Endothelial cell of umbilical vein (primary cell): ENCODE measurements around the gene ZNF618. TPM values are rescaled to one million over a fixed set of nuclear protein-coding genes. Genes with fewer than 3 reads are reported as not detected.

ENCODE experiments used
- BruUV-seq: library from RNA; stranded (reverse); fragments of 400-500 nt; replicated peaks from 2 replicates; lab custom pipeline; 2021; lab: Mats Ljungman, UMichigan
- CTCF ChIA-PET: fragments of 300-600, 350-600 bp; sonication (Branson Sonifier 250); formaldehyde crosslinking; loops from one replicate; lab custom pipeline; 2021; ENCODE audit warnings: antibody characterized with exemption, inconsistent platforms; lab: Charles Lee
- POLR2A ChIA-PET: fragments of 300-600, 350-600 bp; sonication (Branson Sonifier 250); formaldehyde crosslinking; loops from one replicate; lab custom pipeline; 2021; ENCODE audit warnings: antibody characterized with exemption, inconsistent platforms; lab: Charles Lee
- DNase-seq: peaks from one replicate; pipeline ENCODE4 v3.0.0-alpha.2; 2011; ENCODE audit warnings: low read depth, low spot score
- FAIRE-seq: peaks from 2 replicates; lab custom pipeline; 2011; peaks lifted over from hg19 to GRCh38; lab: Jason Lieb, UNC
- H2AFZ ChIP-seq: 2 replicates; pipeline ENCODE4 v1.6.0; 2012; ENCODE audit warnings: low read depth, low read length, control low read depth, inconsistent platforms
- H3K27ac ChIP-seq: 2 replicates; pipeline ENCODE4 v1.5.1; 2011; ENCODE audit warnings: low read depth, mild to moderate bottlenecking, control low read depth, low read length, moderate library complexity; ENCODE audit not compliant: insufficient read depth
- H3K27me3 ChIP-seq, 2 experiments: 2 replicates each; pipeline versions ENCODE4 v1.6.0 to v1.6.1; 2011; ENCODE audit warnings: low read length in 2 of 2, mixed read lengths in 1 of 2; ENCODE audit not compliant: control insufficient read depth in 2 of 2, insufficient read depth in 2 of 2
- H3K36me3 ChIP-seq, 2 experiments: 2 replicates in 1 of 2; 3 replicates in 1 of 2; pipeline ENCODE4 v1.5.1; 2011; ENCODE audit warnings: low read length in 2 of 2, mild to moderate bottlenecking in 1 of 2, moderate library complexity in 1 of 2; ENCODE audit not compliant: control insufficient read depth in 2 of 2, insufficient read depth in 2 of 2; ENCODE audit errors: extremely low read depth in 1 of 2
- H3K4me1 ChIP-seq: 3 replicates; pipeline ENCODE4 v1.5.1; 2011; ENCODE audit warnings: mild to moderate bottlenecking, low read length; ENCODE audit not compliant: control insufficient read depth, insufficient read depth; ENCODE audit errors: extremely low read depth
- H3K4me2 ChIP-seq: 2 replicates; pipeline ENCODE4 v1.6.1; 2011; ENCODE audit warnings: low read length, control low read depth, mixed read lengths; ENCODE audit not compliant: insufficient read depth
- H3K4me3 ChIP-seq, 3 experiments: fragments of 200-600 bp in 1 of 3; sonication (generic), shearing (Covaris generic) in 1 of 3; replicated peaks in 1 of 3; 2 replicates each; pipeline ENCODE4 v1.5.1; 2011 to 2016; ENCODE audit warnings: control low read depth in 3 of 3, low read length in 3 of 3, mild to moderate bottlenecking in 2 of 3, inconsistent platforms in 1 of 3, low read depth in 1 of 3, moderate library complexity in 1 of 3; ENCODE audit not compliant: insufficient read depth in 1 of 3
- H3K79me2 ChIP-seq: 2 replicates; pipeline ENCODE4 v1.6.0; 2012; ENCODE audit warnings: low read length, inconsistent platforms; ENCODE audit not compliant: control insufficient read depth, insufficient read depth
- H3K9ac ChIP-seq: replicated peaks from 2 replicates; pipeline ENCODE3; 2011; ENCODE audit warnings: low read length, control low read depth; ENCODE audit not compliant: insufficient read depth; ENCODE audit errors: extremely low read depth
- H3K9me1 ChIP-seq: replicated peaks from 3 replicates; pipeline ENCODE4 v1.6.0; 2011; ENCODE audit warnings: mild to moderate bottlenecking, low read length; ENCODE audit not compliant: control insufficient read depth, insufficient read depth; ENCODE audit errors: extremely low read depth
- H3K9me3 ChIP-seq: replicated peaks from 2 replicates; pipeline ENCODE4 v1.5.1; 2012; ENCODE audit warnings: low read length, inconsistent platforms; ENCODE audit not compliant: control insufficient read depth, insufficient read depth
- H4K20me1 ChIP-seq: replicated peaks from 2 replicates; pipeline ENCODE3; 2011; ENCODE audit warnings: mild to moderate bottlenecking, low read length; ENCODE audit not compliant: control insufficient read depth, insufficient read depth; ENCODE audit errors: extremely low read depth
- EZH2 ChIP-seq: IDR thresholded peaks from 2 replicates; pipeline ENCODE4 v1.6.1; 2012; ENCODE audit warnings: borderline replicate concordance, low read depth, mild to moderate bottlenecking, moderate library complexity, low read length, inconsistent platforms; ENCODE audit not compliant: severe bottlenecking
- FOS ChIP-seq: IDR thresholded peaks from 2 replicates; pipeline ENCODE4 v1.6.1; 2011; ENCODE audit warnings: mild to moderate bottlenecking, low read length, moderate library complexity, borderline replicate concordance; ENCODE audit not compliant: insufficient read depth
- GATA2 ChIP-seq: IDR thresholded peaks from 2 replicates; pipeline ENCODE4 v1.7.0; 2011; ENCODE audit warnings: low read depth, mild to moderate bottlenecking, moderate library complexity, mixed read lengths, low read length; ENCODE audit not compliant: insufficient read length, insufficient read depth
- JUN ChIP-seq: IDR thresholded peaks from 2 replicates; pipeline ENCODE4 v1.6.1; 2011; ENCODE audit warnings: borderline replicate concordance, low read depth; ENCODE audit not compliant: insufficient read length, insufficient read depth
- MYC ChIP-seq: IDR thresholded peaks from one replicate; pipeline ENCODE4 v1.6.1; 2011; ENCODE audit warnings: mild to moderate bottlenecking, low read depth, low read length
- POLR2A ChIP-seq: IDR thresholded peaks from 2 replicates; pipeline ENCODE4 v1.6.1; 2012; ENCODE audit warnings: low read depth, mild to moderate bottlenecking, control low read depth, low read length
- POLR2AphosphoS5 ChIP-seq: IDR thresholded peaks from 2 replicates; pipeline ENCODE4 v1.6.1; 2012; ENCODE audit warnings: low read depth, mild to moderate bottlenecking, control low read depth, low read length, moderate library complexity; ENCODE audit not compliant: insufficient read depth
- dilution Hi-C: fragments of 300-500 bp; cut with MboI; formaldehyde crosslinking; loops from one replicate; pipeline ENCODE4 v1.15.0; 2019; ENCODE audit warnings: low sequenced_read_pairs; ENCODE audit not compliant: extremely low pct_ligation_motif_present
- intact Hi-C: fragments of 100-400 bp; cut with micrococcal nuclease; formaldehyde crosslinking; loops from one replicate; pipeline ENCODE4 v1.10.0; 2022
- polyA plus RNA-seq, 4 experiments: library from polyadenylated mRNA; depleted of rRNA in 3 of 4; stranded (reverse) in 3 of 4; unstranded in 1 of 4; fragments of >200 nt; gene quantifications; 2 replicates each; pipeline versions ENCODE4 v1.2.1 to v1.2.3, GENCODE V29; 2011 to 2012; ENCODE audit warnings: missing spikeins in 1 of 4
- total RNA-seq: library from RNA; stranded (reverse); gene quantifications from 2 replicates; pipeline ENCODE4 v1.2.3, GENCODE V29; 2021
- TF ChIP-seq, protein P1 (sequence below): IDR thresholded peaks from 2 replicates; pipeline ENCODE4 v1.6.1; 2011; ENCODE audit not compliant: insufficient read depth, insufficient read length
- TF ChIP-seq, protein P2 (sequence below), 2 donors: IDR thresholded peaks; 1 replicate in 1 of 2; 2 replicates in 1 of 2; pipeline ENCODE4 v1.5.1; 2011; ENCODE audit warnings: low read length in 2 of 2, mild to moderate bottlenecking in 2 of 2, moderate library complexity in 2 of 2, control low read depth in 1 of 2, inconsistent platforms in 1 of 2, low read depth in 1 of 2; ENCODE audit not compliant: insufficient read depth in 1 of 2; ENCODE audit errors: extremely low read depth in 1 of 2

The ZNF618 gene
- total and polyA plus RNA-seq, 2 donors (not counting 3 experiments of a cell fraction or from before 2014, with no cell fraction given), result 22.6 to 80.3 TPM

DNA sequence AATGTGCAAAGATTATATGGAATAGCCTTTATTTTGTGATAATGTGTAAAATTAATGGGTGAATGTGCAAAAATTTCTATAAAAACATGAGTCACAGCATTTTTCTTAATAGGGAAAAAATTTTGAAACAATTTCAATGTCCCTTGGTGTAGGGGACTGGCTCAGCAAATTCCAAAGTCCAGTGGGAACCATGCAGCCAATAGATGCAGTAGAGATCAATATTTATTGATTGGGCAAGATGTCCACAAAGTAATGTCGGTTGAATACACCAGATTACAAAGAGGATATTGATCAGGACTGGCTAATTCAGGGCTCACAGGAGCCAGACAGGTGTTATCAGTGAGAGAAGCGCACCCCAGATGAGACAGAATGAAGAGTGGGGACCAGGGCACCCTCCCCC, 139.5 kb downstream of the ZNF618 start:
- dilution Hi-C loops, result no loop called here
- no peaks in the 10 kb centered on the region for H3K27me3 ChIP-seq
- no TSS peak for BruUV-seq
- H3K4me3 ChIP-seq, result no peak overlapping the region
- no peaks in the 10 kb centered on the region for H3K9me3 ChIP-seq
- no peaks in the 10 kb centered on the region for H4K20me1 ChIP-seq
- H2AFZ ChIP-seq, result no peak overlapping the region
- DNase-seq, result no peak
- intact Hi-C loops, result no loop called here
- H3K4me1 ChIP-seq, result no peaks in the 10 kb centered on the region
- TF ChIP-seq, protein P1, sequence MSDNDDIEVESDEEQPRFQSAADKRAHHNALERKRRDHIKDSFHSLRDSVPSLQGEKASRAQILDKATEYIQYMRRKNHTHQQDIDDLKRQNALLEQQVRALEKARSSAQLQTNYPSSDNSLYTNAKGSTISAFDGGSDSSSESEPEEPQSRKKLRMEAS, result no peak
- TF ChIP-seq EZH2, result no peak
- TF ChIP-seq, protein P2, sequence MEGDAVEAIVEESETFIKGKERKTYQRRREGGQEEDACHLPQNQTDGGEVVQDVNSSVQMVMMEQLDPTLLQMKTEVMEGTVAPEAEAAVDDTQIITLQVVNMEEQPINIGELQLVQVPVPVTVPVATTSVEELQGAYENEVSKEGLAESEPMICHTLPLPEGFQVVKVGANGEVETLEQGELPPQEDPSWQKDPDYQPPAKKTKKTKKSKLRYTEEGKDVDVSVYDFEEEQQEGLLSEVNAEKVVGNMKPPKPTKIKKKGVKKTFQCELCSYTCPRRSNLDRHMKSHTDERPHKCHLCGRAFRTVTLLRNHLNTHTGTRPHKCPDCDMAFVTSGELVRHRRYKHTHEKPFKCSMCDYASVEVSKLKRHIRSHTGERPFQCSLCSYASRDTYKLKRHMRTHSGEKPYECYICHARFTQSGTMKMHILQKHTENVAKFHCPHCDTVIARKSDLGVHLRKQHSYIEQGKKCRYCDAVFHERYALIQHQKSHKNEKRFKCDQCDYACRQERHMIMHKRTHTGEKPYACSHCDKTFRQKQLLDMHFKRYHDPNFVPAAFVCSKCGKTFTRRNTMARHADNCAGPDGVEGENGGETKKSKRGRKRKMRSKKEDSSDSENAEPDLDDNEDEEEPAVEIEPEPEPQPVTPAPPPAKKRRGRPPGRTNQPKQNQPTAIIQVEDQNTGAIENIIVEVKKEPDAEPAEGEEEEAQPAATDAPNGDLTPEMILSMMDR (IDR thresholded peaks at IDR 0.05; ENCODE audit: extremely low read depth in 1 of 2, insufficient read depth in 1 of 2, low read depth in 1 of 2, low read length in 2 of 2), result no peak
- TF ChIP-seq MYC, result no peak
- TF ChIP-seq GATA2, result no peak
- TF ChIP-seq POLR2AphosphoS5, result no peak
- TF ChIP-seq POLR2A, result no peak
- no peak for TF ChIP-seq JUN
- no peak for TF ChIP-seq FOS
- ChIA-PET CTCF (no interaction called here), POLR2A (no interaction called here)
- H3K9me1 ChIP-seq, result no peaks in the 10 kb centered on the region
- no peak overlapping the region for H3K4me2 ChIP-seq
- H3K36me3 ChIP-seq, result peaks cover 7 to 26% of the 10 kb centered on the region in 2 experiments
- H3K79me2 ChIP-seq, result no peaks in the 10 kb centered on the region
- no peak overlapping the region for H3K27ac ChIP-seq
- H3K9ac ChIP-seq, result no peak overlapping the region
- no peak for FAIRE-seq
